IMR-90 (cell line): Measurements from ENCODE around the gene RAC2. TPM values are rescaled to one million over a fixed set of nuclear protein-coding genes. Genes with fewer than 3 reads are reported as not detected.

ENCODE experiments used
- CEBPB ChIP-seq: IDR thresholded peaks from 2 replicates; pipeline ENCODE4 v1.6.1; 2012; ENCODE audit warnings: low read depth, low read length, improper control_type of control experiment
- CTCF ChIP-seq: conservative IDR thresholded peaks from 2 replicates; pipeline ENCODE4 v1.5.1; 2012; ENCODE audit warnings: mild to moderate bottlenecking, low read depth, low read length, improper control_type of control experiment
- FOS ChIP-seq: fragments of 150-350 bp; IDR thresholded peaks from 2 replicates; pipeline ENCODE4 v1.6.1; 2016; ENCODE audit warnings: low read depth, low read length
- RAD21 ChIP-seq: IDR thresholded peaks from 2 replicates; pipeline ENCODE4 v1.6.1; 2012; ENCODE audit warnings: low read length, improper control_type of control experiment
- polyA plus RNA-seq, 3 experiments: library from polyadenylated mRNA; depleted of rRNA; stranded (reverse); fragments of >200 nt; gene quantifications; 2 replicates each; pipeline ENCODE4 v1.2.3, GENCODE V29; 2012; ENCODE audit warnings: low replicate concordance in 1 of 3
- total RNA-seq: library from RNA; depleted of rRNA; stranded (reverse); fragments of >200 nt; gene quantifications from 2 replicates; pipeline ENCODE4 v1.2.3, GENCODE V29; 2012

The RAC2 gene
- total and polyA plus RNA-seq, 2 of the 4 experiments (the other 2 are of a cell fraction): 10.0 to 72.3 TPM

GRCh38 chr22:37182949-37183245 lies 61.2 kb downstream of the RAC2 start (continued):
- TF ChIP-seq CTCF: no peak
- no peak for TF ChIP-seq FOS
- no peak for TF ChIP-seq CEBPB
- TF ChIP-seq RAD21: no peak
